ENCODE measurements around the gene CCDC186.

Gene CCDC186

DNA sequence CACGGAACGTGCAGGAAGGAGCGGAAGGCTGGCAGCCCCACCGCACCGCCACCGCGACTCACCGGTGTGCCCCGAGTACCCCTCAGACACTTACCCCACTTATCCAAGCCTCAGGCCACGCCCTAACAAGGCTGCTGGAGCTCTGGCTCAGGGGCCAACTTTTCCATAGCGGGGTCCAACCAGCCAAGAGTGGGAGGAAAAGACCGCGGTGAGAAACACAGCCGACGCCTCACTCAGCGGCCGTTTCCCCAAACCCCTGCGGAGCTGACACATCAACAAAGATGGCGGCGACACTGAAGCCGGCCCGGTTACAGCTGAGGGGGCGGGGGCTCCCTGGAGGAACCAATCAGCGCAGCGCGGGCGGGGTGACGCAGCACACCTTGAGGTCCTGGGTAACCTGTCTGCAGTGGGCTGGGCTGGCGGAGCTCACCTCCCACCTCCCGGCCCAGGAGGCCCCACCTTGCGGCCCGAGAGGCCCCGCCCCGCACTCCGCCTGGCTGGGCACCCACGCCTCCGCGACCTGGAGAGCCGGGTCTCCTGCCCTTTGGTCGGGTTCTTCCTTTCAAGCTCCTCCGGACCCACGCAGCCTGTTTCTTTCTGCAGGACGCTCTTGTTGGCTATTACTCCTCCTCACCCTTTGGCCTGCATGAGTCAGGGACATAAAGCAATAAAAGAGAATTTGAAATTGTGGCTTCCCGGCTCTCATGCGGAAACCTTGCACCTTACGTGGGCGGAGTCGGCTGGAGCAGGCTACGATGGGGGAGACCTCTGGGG is at the start of gene CCDC186:
Gene CCDC186 (minus strand): TSS at position 283 of the 774 bp plus-strand sequence. CDS start 10,935 bp downstream, outside the sequence.
- peak; percentile 85 for DNase-seq (ENCODE audit: low read depth, low spot score)

DNA sequence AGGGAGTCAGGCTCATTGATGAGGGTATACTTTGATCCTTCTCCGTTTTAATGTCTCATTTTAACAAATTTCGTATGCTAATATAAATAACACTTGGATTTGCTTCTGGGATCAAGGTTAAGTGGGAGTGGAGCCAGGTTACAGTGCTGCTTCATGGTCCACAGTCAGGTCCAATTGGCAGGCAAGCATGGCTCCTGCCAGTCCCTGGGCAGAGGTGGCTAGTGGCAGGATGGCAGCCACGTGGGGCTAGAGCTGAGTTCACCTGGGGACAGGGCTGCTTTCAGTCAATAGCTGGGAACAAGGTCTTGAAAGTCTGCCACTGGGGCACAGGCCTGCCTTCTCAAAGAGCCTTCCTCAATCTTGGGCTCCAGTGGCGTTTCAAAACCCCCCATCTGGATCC is 49.1 kb upstream of the CCDC186 start:
- no peak for DNase-seq (ENCODE audit: low read depth, low spot score)

DNA sequence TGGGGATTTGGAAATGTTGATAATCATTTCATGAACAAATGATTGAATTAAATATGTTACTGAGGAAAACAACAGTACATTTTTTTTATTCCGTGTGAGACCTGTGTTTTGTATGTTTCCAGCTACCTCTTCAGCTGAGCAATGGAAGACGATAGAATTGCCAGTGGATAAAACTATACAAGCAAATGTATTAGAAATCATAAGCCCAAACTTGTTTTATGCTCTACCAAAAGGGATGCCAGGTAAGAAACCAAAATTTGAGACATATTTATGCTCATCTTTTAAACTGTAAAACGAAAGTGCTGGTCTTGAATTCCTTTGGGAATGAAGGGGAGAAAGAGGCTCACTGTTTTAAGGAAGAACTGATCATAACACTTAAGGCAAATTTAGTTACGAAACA is 47.2 kb upstream of the CCDC186 start:
- no peak for DNase-seq (ENCODE audit: low read depth, low spot score)

DNA sequence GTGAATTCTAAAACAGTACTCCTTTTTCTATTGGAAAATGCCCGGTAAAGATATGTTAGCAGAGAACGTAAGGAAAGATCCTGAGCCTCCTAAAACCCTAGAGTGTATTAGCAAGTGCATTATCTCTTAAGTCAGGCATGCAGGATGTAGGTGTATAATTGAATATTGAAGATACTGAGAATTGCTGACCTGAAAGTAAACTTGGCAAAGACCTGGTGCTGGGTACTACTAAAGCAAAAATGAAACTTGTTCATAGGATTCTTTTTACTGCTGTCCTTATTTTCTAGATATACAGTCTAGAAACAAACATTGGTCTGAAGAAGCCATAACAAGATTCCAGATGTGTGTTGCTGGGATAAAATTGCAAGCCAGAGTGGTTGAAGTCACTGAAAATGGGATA is 46.3 kb upstream of the CCDC186 start:
- no peak for DNase-seq (ENCODE audit: low read depth, low spot score)

DNA sequence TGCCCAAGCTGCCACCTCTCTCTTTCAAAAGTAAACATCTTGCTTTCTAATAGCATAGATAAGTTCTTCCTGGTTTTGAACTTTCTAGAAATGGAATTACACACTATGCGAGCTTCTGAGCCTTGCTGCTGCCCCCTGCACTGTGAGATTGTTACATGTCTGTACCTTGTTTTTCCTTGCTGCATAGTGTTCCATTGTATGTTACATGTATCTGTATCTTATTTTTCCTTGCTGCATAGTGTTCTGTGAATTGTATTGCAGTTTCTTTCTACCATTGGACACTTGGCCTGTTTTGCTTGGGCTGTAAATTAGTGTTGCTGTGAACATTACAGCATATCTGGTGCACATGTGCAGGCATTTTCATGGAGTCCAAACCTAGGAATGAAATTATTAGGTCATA is 41.0 kb upstream of the CCDC186 start:
- no peak for DNase-seq (ENCODE audit: low read depth, low spot score)

DNA sequence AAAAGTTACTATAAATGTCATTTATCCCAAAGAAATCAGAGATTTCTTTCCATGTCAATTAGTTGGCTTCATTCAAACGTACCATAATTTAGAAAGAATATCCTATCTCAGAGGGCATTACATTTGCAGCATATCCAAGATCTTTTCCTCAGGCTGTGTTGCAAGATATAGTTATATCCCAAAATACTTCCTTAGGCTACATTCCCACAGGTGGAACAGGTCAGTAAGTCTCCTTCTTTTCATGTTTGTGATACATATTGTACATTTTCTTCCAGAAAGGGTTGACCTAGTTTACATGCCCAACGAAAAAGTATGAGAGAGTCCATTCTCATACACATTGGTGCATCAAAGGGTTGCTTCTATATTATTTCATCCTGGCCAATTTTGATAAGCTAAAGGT is 38.1 kb upstream of the CCDC186 start:
- DNase-seq (ENCODE audit: low read depth, low spot score) = no peak

DNA sequence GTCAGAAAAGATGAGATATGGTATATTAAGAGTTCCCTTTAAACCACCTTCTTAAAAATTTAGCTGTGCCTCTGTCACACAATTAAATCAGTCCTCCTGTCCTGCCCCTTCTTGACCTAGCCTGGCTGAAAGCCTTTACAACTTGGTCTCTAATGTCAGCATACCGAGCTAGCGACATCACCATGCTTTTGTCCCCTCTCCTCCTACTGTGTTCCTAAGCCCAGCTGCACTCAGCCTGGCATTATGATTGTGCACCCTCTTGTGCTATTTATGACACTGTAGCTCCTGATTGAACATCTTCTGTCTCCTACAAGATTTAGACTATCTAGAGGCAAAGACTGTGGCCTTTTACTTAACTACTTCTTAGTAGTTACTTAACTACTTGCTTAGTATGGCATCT is 34.3 kb upstream of the CCDC186 start:
- peak; percentile 12 for DNase-seq (ENCODE audit: low read depth, low spot score)

DNA sequence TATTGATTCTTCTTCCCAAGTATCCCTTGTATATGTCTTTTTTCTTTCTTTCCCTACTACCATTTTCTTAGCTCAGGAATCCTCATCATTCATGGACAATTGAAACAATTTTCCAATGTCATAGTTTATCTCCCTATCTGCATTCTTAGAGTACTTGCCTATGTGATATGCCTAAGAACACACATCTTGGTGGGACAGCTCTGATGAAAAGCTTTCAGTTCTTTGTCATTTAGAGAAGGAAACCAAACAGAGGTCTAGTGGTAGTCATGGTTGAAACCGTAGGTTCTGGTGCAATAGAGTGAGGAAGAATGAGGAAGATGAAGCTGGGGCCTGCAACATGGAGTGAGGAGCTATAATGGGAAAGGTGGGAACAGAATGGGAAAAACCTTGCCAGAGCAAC is 33.3 kb upstream of the CCDC186 start:
- DNase-seq (ENCODE audit: low read depth, low spot score) = no peak

DNA sequence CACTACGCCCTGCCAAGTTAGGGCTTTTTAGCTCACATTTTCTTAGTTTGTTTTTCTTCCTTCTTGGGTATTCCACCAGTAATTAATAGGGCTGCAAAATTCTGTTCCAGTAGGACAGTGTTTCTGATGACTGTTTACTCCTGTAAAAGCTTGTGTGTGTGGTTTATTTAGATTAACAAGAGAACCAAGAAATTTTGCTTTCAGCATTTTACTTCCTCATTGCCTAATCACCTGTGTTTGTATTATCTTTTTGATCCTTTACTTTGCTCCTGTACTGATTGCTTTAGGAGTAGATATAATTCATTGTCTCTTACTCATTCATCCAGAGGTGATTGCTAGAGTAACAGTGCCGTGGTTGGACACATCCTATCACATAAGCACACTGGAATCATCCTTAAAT is 32.9 kb upstream of the CCDC186 start:
- no peak for DNase-seq (ENCODE audit: low read depth, low spot score)

DNA sequence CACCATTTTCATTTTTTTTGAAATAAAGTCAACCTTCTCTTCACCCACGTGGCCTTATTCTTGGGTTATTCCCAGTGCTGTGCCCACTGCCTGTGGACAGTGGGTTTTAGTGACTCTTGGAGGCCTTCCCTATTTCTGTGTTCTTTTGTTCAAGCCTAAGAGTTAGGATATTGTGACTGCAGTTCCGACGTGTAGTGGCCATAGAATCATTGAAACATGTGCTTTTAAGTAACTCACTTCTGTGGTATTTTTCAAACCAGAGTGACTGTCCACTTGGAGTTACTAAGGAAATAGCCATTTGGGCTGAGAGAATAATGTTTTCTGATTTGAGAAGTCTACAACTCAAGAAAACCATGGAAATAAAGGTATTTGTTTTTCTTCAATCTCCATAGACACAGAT is 28.8 kb upstream of the CCDC186 start:
- no peak for DNase-seq (ENCODE audit: low read depth, low spot score)

DNA sequence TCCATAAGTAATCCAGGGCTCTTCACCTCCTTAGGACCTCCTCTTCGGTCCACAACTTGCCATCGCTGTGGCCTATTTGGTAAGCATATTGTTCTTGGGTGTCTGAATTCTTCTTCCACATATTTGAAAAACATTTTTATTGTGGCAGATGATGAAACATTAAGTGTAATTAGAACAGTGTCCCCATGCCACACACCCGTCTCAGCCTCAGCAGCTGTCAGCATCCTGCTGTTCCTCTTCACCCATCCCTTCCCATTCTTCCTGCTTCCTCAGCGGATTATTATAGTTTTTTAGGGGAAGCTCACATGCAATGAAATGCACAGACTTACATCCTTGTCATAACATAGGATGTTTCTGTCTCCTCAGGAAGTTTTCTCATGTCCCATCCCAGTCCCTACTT is 25.2 kb upstream of the CCDC186 start:
- DNase-seq (ENCODE audit: low read depth, low spot score) = no peak

DNA sequence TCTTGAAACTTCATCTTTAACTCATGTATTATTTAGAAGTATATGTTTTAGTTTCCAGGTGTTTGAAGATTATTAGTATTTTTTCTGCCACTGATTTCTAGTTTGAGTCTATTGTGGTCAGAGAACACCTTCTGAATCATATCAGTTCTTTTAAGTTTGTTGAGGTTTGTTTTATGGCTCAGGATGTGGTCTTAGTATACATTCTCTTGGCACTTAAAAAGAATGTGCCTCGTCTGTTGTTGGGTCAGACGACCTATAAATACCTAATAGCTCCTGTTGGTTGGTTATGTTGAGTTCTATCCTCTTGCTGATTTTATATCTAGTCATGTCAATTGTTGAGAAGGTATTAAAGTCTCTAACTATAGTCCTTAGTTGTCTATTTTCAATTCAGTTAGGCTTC is 21.1 kb upstream of the CCDC186 start:
- no peak for DNase-seq (ENCODE audit: low read depth, low spot score)

DNA sequence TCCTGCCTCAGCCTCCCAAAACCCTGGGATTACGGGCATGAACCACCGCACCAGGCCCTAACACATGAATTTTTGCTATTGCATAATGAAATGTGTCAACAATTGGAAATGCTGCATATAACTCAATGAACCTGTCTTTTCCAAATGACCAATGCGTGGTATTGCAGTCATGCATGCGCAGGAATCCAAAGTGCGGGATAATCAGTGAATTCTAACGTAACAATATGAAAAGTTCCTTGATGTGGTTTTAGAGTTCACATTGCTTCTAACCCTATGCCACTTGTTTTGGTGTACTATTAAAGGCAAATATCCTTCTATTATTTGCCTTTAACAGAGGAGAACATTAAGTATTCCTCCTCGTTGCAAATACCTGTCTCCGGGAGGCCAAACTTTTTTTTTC is 15.7 kb upstream of the CCDC186 start:
- DNase-seq (ENCODE audit: low read depth, low spot score) = no peak

DNA sequence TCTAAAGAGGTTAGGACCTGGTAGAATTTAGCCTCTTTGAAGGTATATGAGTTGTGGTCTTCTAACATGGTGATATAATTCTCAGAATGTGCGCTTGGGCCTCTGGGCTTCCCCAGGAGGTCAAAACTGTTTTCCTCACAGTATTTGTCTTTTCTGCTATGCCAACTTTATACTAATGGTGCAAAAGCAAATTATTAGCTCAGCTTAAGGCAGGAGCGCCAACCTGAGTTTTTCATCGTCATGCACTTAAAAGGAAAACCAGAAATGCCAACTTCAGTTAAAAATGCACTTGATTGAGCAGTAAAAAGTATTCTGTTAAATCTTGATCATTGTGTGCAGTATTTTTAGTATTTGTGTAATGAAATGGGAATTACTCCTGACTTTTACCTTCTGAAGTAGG is 14.9 kb upstream of the CCDC186 start:
- no peak for DNase-seq (ENCODE audit: low read depth, low spot score)

DNA sequence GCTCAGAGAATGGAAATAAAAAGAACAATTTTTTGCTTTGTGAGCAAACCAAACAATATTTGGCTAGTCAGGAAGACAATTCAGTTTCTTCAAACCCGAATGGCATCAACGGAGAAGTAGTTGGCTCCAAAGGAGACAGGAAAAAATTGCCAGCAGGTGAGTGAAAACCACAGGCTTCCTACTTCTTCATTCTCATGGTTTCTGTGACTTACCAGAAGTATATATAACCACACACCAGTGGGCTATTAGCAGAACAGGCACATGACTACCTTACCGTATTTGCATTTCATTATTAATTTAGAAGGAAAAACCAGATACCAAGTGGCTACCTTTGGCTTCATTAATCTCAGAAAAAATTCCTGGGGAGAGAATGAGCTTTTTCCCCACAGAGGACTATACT is 14.0 kb upstream of the CCDC186 start:
- no peak for DNase-seq (ENCODE audit: low read depth, low spot score)

DNA sequence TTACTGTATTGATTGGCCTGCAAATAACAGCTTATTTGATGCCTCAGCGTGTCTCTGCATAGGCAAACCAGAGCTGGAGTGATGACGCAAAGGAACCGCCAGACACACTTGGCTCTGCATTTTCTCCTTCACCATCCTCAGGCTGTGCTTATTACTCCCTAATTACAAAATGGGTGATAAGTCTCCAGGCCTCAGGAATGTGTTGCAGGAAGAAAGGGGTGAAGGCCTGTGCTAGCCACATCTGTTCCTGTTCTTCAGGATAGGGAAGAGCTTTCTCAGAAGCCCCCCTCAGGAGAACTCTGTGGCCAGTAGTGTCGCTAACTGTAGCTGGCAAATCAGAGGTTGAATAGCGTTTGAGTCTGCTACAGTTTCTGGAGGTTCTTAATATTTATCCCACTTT is 10.3 kb upstream of the CCDC186 start:
- no peak for DNase-seq (ENCODE audit: low read depth, low spot score)

DNA sequence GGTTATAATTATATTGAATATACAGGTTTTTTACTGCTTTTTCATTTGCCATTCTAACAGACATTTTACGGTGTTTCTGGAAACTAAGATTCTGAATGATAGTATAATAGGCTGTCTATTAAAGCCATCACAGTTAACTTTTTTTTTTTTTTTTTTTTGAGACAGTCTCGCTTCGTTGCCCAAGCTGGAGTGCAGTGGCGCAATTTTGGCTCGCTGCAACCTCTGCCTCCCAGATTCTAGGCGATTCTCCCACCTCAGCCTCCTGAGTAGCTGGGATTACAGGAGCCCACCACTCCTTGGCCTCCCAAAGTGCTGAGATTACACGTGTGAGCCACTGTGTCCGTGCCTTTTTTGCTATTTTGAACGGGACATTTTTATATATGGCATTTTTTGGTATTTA is 9.6 kb upstream of the CCDC186 start:
- no peak for DNase-seq (ENCODE audit: low read depth, low spot score)

DNA sequence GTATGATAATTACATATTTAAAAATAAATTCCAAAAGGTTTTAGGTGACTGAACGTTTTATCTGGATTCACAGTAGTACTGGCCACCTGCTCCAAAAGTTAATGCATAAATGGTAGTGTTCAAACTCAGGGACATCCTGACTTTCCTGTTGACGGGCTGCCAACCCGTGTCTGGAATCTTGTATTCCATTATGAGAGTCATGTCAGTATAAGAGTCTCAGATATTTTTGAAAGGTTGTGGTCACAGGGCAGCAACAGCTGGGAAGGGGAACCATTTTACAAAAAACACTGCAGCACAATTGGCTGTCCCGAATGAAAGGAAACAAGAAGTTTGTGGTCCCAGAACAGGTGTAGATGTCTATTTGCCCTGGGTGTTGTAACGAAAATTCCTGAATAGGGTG is 8.0 kb upstream of the CCDC186 start:
- DNase-seq (ENCODE audit: low read depth, low spot score) = no peak

DNA sequence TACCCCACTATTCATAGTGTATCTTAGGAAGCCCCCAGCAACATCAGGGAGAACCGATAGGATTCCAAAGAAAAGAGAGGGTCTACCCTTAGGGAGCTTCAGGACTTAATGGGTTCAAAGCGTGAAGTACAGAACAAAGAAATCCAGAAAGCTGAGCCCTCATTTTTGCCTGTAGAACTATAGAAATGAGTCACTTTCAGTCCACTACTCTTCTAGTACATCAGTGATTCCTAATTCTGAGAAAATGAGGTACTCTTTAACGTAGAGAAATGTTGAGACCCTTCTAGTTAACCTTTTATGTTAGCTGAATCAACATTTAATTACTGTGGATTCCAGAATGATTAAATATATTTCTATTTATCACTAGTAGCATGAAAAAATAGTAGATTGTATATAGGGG is 6.9 kb upstream of the CCDC186 start:
- DNase-seq (ENCODE audit: low read depth, low spot score) = no peak

DNA sequence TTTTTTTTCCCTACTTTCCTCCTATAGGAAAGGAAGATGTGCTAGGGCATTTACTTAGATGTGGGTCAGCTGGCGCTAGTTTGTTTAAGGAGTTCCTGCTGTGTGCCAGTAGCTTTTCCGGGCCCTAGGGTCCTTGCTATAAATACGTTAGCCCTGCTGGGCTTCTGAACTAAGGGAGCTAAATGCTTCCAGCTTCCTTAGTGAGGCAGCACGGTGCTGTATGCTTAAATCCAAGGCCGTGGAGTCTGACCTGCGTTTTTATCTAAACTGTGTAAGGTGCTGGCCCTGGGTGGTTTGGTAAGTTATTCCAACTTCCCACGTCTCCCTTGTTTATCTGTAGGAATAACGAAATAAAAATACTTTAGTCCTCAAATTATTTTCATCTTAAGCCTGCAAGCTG is 5.7 kb upstream of the CCDC186 start:
- no peak for DNase-seq (ENCODE audit: low read depth, low spot score)

DNA sequence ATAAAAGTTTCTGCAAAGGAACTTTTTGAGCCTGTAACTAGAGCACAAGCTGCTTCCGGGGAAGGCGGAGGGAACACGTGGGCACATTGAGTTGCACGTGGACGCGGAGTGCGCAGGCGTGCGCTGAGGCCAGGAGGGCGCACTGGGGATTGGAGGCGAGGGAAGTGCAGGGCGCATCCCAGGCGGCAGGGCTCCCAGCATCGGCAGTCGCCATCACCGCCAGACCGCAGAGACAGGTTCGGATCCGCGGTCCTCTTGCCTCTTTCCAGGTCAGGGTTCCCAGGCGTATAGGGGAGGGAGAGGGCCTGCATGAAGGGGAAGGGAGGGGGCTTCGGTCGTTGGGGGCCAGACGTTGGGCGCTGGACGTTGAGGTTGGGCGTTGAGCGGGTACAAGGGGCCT is 5.1 kb upstream of the CCDC186 start, which contains the start of gene TDRD1:
Gene TDRD1 (plus strand): TSS at position 206 of the 400 bp plus-strand sequence. CDS start 8,479 bp downstream, outside the sequence.
- no peak for DNase-seq (ENCODE audit: low read depth, low spot score)

DNA sequence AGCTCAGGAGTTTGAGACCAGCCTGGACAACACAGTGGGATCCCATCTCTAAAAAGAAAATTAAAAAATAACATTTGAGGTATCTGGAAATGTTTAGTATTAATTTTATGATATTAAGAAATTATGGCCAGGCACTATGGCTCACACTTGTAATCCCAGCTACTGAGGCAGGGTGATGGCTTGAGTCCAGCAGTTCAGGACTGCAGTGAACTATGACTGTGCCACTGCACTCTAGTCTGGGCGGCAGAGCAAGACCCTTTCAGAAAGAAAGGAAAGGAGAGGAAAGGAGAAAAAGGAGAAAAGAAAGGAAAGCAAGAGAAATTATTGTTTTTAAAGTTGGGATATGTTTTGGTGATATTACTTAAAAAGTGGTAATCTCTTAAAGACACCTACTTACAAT is 2.5 kb upstream of the CCDC186 start:
- no peak for DNase-seq (ENCODE audit: low read depth, low spot score)

DNA sequence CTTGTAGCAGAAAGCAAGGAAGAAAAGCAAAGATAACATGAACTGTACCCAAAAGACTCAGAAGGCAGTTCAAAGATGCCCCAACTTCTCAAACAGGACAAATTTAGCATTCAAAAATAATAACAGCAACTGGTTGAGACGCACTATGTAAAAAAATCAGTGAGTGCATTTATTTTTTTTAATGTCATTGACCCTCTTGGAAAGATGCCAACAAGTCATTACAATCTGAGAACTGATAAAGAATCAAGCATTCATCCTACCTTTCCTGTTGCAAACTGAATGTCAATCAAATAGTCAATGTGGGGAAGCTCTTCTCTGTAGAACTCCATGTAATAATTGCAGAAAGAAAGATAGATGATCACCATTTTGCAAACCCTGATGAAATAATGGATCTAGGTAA is 1.7 kb upstream of the CCDC186 start:
- DNase-seq (ENCODE audit: low read depth, low spot score) = no peak

DNA sequence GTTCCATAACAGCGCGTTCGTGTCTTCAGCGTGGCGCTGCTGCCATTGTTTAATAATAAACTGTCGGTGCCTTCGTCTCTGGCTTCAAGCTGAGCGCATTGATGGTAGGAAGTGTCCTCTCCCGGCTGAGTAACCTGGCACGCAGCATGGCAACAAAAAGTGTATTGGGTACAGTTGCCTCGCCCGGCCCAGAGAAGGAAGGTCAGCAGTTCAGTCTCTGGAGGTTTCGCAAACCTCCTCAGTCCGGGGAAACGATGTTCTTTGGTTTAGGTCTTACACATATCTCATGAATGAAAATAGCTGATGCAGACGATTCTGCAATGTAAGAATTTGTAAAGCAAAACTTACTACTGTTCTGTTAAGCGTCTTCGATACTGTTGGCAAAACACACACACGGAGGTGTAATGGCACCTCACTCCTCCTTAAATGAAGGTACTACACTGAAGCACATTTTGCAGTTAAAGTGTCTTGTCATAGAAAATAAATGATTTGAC is 739 bp upstream of the CCDC186 start:
- DNase-seq (ENCODE audit: low read depth, low spot score) = no peak
